ENCODE measurements around the gene SRRT.

Gene SRRT

DNA sequence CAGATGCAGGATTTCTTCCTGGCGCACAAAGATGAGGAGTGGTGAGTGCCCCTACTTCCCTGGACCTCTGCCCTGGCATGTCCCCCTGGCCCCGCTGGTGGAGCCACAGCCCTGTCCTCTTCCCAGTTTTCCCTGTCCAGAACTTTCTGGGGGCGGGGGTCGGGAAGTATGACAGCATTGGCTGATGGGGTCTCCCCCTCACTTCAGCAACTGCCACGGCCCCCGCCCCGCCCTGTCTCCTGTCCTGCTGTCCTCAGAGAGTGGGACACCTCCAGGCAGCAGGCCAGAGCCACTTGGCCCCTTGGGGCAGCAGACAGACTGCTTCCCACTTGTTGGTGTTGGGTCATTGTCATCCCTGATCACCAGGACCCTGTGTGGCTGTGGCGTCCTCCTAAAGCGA lies 7.3 kb downstream of the SRRT start:
- no peak for DNase-seq (ENCODE audit: low read depth, low spot score)

- DNase-seq (ENCODE audit: low read depth, low spot score): no peak
Observed at GRCh38 chr7:100882785-100883526, 8.1 kb downstream of the SRRT start.

- DNase-seq (ENCODE audit: low read depth, low spot score): no peak
Observed at GRCh38 chr7:100884736-100885439, 10.0 kb downstream of the SRRT start.

DNA sequence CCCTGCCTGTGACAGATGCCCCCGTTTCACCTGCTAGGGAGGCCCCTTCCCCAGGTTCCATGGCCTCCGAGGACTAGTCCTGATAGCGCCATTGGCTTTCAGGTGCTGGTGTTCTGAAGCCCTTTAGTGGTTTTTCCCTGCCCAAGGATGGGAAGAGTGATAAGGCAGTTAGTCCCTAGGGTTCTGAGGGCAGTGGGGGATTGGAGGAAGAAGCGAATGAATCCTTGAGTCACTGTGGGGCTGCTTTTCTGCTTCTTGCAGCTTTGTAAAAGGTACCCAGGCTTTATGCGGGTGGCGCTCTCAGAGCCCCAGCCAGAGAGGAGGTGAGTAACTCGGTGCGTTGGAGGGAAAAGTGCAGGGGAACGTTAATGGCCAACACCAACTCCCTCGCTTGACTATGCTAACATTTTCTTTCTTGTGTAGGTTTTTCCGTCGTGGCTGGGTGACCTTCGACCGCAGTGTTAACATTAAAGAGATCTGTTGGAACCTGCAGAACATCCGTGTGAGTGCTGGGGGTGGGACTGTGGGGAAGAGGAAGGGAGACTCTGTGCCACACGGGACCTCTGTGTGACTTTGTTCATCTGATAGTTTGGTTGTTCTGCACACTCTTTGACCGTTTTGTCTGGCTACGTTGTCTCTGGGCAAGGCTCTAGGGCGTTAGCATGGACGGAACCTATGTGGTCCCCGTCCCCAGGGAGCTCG lies 10.7 kb downstream of the SRRT start:
- DNase-seq (ENCODE audit: low read depth, low spot score): no peak

DNA sequence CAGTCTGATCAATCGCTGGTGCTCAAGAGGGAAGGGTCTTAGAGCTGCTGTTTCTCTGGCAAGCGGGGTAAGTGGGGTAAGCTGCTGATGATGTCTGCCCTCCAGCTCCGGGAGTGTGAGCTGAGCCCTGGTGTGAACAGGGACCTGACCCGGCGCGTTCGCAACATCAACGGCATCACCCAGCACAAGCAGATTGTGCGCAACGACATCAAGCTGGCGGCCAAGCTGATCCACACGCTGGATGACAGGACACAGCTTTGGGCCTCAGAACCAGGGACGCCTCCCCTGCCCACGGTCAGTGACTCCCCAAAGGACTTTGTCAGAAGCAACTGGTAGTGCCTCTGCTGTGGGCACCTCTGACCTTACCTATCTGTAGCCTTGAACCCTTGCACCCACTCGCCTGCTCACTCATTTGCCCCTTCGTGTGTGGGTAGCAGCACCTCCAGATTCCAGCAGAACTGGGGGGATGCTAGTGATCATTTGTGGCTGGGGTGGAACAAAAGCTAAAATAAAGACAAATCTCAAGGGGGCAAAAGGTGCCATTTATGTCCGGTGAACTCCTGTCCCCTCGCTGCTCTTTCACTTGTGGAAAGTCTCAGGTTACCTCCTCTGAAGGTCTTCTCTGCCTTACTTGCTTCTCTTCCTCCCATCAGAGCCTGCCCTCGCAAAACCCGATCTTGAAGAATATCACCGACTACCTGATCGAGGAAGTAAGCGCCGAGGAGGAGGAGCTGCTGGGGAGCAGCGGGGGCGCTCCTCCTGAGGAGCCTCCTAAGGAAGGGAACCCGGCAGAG lies 11.4 kb downstream of the SRRT start:
- no peak for DNase-seq (ENCODE audit: low read depth, low spot score)

- DNase-seq (ENCODE audit: low read depth, low spot score): no peak
Observed at GRCh38 chr7:100886936-100887515, 12.1 kb downstream of the SRRT start.

DNA sequence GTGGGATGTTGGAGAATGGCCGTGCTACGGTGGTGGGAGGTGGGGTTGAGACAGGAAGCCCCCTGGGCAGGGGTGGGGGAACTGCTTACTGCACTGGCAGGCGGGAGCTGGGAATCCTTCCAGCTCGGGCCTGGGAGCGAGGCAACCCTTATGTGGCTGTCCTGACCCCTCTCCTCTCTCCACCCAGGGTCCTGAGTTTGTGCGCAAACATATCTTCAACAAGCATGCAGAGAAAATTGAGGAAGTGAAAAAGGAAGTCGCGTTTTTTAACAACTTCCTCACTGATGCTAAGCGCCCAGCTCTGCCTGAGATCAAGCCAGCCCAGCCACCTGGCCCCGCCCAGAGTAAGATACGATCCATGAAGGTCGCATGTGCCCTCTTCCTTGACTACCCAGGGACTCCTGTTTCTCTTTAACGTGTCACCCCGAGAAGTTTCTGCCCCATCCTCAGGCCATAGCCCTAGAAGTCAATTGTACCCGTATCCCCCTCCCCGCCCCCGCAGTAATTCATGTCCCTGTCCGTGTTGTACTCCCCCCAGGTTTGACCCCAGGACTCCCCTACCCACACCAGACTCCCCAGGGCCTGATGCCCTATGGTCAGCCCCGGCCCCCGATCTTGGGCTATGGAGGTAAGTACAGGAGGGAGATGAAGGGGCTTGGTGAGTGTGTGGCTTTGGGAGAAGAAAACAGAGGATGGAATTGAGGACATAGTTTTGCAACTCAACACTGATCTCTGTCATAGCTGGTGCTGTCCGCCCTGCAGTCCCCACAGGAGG lies 12.8 kb downstream of the SRRT start:
- no peak for DNase-seq (ENCODE audit: low read depth, low spot score)

DNA sequence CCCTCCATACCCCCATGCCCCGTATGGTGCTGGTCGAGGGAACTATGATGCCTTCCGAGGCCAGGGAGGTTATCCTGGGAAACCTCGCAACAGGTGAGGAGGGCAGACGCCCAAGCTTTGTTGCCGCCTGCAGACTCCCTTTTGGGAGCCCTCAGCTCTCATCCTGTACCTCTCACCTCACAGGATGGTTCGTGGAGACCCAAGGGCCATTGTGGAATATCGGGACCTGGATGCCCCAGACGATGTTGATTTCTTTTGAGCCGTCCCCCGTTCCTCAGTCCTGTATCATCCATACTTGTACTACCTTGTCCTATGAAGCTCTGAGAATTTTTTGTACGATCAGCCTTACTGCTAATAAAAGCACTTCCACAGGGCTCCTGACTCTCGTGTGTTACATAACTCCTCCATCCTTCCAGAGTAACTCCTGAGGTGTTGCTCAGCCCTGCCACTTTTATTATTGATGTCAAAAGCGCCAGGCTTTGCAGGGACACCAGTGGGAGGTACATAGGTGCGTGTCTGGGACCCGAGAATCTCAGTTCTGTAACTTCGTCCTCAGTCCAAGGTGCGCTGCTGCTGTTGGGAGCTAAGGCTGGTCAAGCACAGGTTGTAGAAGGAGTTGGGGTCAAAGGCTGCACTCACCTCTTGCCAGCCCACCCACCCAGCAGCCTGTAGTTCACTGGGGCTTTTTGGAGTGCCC lies 13.5 kb downstream of the SRRT start:
- no peak for DNase-seq (ENCODE audit: low read depth, low spot score)

GRCh38 chr7:100888988-100889750 lies 14.3 kb downstream of the SRRT start, which contains the start of gene UFSP1:
UFSP1 (minus strand) TSS chr7:100889715; CDS start chr7:100889271, 444 bp downstream.
- no peak for DNase-seq (ENCODE audit: low read depth, low spot score)

DNA sequence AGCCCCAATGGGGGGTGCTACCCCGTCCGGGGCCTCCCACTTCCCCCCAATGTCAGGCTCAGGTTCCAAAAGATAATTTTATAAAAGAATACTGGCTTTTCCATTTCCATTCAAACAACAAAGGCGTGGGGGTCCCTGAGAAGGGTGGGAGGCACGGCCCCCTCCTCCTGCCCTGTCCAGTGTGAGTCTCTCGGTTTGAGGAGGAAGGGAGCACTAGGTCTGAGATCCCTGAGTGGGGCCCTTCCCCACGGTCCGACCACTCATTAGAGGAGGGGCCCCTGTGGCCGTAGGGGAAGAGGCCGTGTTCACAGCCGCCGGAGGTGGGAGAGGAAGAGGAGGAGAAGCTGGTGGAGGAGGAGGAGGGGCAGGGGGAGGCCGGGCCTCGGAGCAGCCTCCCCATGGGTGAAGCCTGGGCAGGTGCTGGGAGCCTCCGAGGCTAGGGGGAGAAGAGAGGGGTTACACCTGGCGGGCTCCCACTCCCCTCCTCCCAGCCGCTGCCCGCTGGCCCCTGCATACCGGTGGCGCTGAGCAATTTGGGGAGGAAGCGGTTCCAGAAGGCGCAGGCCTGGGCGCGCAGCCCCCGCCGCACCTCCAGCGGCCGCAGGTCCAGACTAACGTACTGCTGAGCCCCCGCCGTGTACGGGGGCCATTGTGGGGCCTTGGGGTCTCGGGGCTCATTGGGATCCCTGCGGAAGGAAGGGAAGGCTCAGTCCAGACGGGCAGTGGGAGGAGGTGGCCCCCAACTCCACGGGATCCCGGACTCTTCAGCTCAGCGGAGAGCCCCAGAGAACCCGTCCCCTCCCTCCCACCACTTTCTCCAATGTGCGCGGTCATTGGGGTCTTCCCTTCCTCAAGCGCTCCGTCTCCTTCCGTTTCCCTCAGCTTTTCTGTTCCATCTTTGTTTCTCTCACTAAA lies 16.0 kb downstream of the SRRT start:
- DNase-seq (ENCODE audit: low read depth, low spot score): peak; percentile 37

DNA sequence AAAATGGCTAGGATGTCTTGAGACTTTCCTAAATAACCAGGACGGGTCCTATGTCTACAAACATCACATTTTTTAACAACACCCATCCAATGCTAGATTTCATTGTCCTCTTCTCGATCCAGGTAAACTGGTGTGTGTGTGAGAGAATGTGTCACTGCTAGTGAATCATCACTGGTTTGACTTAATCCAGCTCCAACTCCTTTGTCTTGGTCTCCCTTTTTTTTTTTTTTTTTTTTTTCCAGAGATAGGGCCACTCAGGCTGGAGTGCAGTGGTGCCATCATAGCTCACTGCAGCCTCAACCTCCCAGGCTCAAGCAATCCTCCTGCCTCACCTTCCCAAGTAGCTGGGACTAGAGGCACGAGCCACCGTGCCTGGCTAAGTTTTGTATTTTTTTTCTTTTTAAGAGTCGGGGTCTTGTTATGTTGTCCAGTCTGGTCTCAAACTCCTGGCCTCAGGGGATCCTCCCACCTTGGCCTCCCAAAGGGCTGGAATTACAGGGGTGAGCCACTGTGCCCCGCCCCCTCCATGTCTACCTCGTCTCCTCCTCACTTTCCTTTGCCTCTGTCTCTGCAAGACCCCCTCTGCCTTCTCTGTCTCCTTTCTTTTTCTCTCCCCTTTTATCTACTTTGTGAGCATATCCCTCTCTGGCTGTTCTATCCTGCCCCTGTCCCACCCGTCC lies 16.8 kb downstream of the SRRT start:
- DNase-seq (ENCODE audit: low read depth, low spot score): peak; percentile 34

GRCh38 chr7:100892364-100893317 lies 17.7 kb downstream of the SRRT start:
- no peak for DNase-seq (ENCODE audit: low read depth, low spot score)

- DNase-seq (ENCODE audit: low read depth, low spot score): no peak
Observed at GRCh38 chr7:100893318-100893895, 18.5 kb downstream of the SRRT start.

GRCh38 chr7:100893910-100894721 lies 19.2 kb downstream of the SRRT start:
- no peak for DNase-seq (ENCODE audit: low read depth, low spot score)
